HEK293T (cell line): ENCODE data around the gene VAV3.

Experiments used
- ARNT ChIP-seq: fragments of 450-650 bp; IDR thresholded peaks from 2 replicates; pipeline ENCODE4 v1.6.1; 2017; ENCODE audit warnings: mild to moderate bottlenecking
- BHLHE40 ChIP-seq: fragments of 450-650 bp; IDR thresholded peaks from 2 replicates; pipeline ENCODE4 v1.6.1; 2016; ENCODE audit warnings: mild to moderate bottlenecking, moderate library complexity, borderline replicate concordance
- ELF4 ChIP-seq: fragments of 450-650 bp; IDR thresholded peaks from 2 replicates; pipeline ENCODE4 v1.6.1; 2017; ENCODE audit warnings: antibody characterized with exemption
- FOXK2 ChIP-seq: fragments of 450-650 bp; IDR thresholded peaks from 2 replicates; pipeline ENCODE4 v1.6.1; 2016; ENCODE audit warnings: mild to moderate bottlenecking
- FOXM1 ChIP-seq: fragments of 450-650 bp; IDR thresholded peaks from 2 replicates; pipeline ENCODE4 v1.6.1; 2017; ENCODE audit warnings: mild to moderate bottlenecking, borderline replicate concordance
- HDGF ChIP-seq: fragments of 450-650 bp; IDR thresholded peaks from 2 replicates; pipeline ENCODE4 v1.6.1; 2017; ENCODE audit warnings: antibody characterized with exemption, borderline replicate concordance
- L3MBTL2 ChIP-seq: fragments of 450-650 bp; conservative IDR thresholded peaks from 2 replicates; pipeline ENCODE4 v1.6.1; 2016; ENCODE audit warnings: mild to moderate bottlenecking
- NFRKB ChIP-seq: fragments of 450-650 bp; IDR thresholded peaks from 2 replicates; pipeline ENCODE4 v1.6.1; 2016; ENCODE audit warnings: mild to moderate bottlenecking, moderate library complexity
- SP1 ChIP-seq: fragments of 450-650 bp; IDR thresholded peaks from 2 replicates; pipeline ENCODE4 v1.6.1; 2017
- SUZ12 ChIP-seq: fragments of 450-650 bp; IDR thresholded peaks from 2 replicates; pipeline ENCODE4 v1.6.1; 2016; ENCODE audit warnings: mild to moderate bottlenecking
- TARDBP ChIP-seq: fragments of 450-650 bp; IDR thresholded peaks from 2 replicates; pipeline ENCODE4 v1.6.1; 2016

- no peak for TF ChIP-seq SP1
- no peak for TF ChIP-seq FOXM1
- no peak for TF ChIP-seq BHLHE40
- no peak for TF ChIP-seq FOXK2
- no peak for TF ChIP-seq NFRKB
- TF ChIP-seq ARNT, result no peak
- no peak for TF ChIP-seq HDGF
- TF ChIP-seq SUZ12, result no peak
- no peak for TF ChIP-seq ELF4
- TF ChIP-seq TARDBP, result no peak
- TF ChIP-seq L3MBTL2, result no peak
Observed at GRCh38 chr1:107895403-107896191, 69.4 kb downstream of the VAV3 start.
